Activated gamma-delta T cell (primary cell): ENCODE data around the gene NRXN3.

Source experiments
- DNase-seq: peaks from one replicate; lab custom pipeline; 2025; lab: John Stamatoyannopoulos, UW

NRXN3 gene

GRCh38 chr14:78933166-78933565 is 763.0 kb downstream of the NRXN3 start:
- DNase-seq, result no peak

DNA sequence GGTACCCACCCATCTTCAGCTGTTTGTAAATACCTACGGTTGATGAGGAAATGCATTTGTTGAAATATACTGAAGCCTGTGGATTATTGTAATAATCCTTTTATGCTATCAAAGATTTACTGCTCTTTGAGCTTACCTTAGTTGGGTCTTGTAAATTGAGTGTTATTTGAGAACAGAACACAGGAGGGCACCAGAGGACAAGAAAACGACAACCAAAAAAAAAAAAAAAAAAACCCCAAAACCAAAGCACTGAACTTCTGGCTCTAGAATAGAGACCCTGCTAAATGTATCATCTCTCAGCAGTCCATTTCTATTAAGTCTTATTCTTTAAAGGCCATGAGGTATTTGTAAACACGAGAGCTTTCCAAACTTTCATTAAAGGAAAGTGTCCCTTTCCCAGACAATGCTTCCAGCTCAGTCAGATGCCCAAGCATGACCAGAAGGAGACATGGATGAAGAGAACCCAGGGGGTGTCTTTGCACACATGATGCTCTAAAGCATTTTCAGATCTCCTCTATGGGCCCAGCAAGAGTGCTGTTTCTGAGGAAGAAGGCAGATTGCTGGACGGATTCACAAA is 763.9 kb downstream of the NRXN3 start:
- DNase-seq, result no peak

DNA sequence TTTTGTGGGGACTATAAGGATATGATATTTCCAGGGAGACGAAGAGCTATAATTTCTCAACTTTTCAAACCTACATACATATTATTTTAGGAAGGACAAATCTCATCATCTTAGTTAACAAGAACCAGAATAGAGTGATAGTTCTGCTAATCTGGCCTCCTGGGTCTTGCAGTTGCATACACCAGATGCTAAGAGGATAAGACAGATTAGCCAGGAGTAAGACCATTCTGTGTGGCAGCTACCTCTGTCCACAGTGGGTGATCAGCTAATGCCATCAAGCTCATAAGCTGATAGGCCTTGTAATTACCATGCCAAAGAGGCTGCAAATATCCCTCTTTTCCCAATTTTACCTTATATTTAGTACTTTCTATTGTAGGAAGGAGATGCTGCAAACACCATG is 776.8 kb downstream of the NRXN3 start:
- no peak for DNase-seq

DNA sequence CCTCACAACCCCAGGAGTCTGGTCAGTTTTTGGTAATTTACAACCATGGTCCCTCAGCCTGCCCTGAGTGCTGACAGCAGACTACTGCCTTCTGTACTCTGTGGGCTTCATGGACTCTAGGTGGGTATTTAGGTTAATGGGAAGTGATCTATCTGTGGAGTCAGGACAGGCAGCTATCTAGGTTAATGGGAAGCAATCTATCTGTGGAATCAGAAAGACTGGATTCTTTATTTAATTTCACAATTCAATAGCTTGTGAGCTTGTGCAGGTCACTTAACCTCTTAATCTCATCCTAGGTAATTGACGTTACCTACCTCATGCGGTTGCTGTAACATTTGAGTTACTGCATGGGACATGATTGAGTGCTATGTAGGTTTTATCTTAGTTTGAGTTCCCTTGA is 777.5 kb downstream of the NRXN3 start:
- DNase-seq, result no peak

DNA sequence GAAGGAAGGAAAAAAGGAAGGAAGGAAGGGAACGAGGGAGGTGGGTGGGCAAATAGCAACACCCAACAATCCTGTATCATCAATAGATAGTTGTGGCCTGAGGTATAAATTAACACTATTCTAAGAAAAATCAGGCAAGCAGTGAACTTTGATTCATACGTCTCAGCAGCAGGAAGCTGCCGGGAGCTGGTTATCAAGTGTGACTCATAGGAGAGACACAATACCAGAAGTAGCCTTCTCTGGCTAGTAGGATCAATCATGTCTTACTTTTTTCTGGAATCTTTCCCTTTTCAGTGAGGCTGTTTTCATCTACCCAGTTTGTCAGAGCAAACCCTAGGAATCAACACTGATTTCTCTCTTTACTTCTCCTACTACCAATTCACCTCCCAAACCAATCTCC is 780.5 kb downstream of the NRXN3 start:
- DNase-seq, result no peak

- DNase-seq, result no peak
These were observed 781.4 kb downstream of the NRXN3 start for GRCh38 chr14:78951602-78952001.

DNA sequence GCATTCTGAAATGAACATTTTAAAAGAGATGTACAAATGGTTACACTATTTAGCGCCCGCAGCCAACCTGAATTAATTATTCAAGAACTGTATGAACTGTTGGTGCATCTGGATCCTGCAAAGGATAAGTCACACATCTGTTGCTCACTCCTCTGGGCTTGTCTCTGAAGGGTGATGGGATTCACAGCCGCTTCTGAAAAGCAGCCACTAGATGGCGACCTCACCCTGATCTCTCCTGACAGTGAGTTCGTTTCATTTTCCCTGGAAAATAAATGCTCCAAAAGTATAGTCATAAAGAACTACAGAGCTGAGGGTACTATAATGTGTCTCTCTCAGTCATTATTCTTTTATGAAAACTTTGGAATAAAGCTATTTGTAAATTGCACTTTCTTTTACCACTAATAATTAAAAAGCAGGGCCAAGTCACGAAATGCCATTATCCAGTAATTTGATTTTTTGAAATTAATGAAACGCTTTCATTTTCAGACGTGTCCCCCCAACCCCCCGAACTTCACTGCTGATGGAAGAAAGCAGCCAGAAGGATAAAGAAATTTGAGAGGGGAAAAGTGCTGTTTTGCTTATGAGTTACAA is 789.6 kb downstream of the NRXN3 start:
- DNase-seq, result no peak

DNA sequence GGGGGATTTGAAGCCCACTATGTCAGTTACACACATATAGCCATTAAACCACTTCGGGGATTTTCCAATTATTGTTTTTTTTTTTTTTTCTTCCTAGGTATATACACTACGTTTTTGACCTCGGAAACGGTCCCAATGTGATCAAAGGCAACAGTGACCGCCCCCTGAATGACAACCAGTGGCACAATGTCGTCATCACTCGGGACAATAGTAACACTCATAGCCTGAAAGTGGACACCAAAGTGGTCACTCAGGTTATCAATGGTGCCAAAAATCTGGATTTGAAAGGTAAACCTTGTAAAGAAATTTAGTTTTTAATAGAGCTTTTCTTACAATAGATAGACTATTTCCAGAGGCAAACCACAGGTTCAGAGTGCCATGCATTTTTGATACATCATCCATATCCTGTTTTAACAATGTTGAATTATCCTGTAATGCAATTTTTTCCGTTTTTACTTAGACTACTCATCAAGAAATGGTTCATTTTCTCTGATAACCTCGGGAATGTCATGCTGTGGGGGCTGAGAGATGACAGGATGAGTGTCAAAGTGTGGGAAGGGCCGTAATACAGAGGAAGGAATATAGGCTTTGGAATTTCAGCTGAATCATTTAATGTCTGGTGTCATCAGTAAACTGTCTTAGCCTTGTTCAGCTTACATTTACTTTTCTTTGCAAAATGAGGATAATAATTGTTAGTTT is 797.1 kb downstream of the NRXN3 start:
- no peak for DNase-seq

DNA sequence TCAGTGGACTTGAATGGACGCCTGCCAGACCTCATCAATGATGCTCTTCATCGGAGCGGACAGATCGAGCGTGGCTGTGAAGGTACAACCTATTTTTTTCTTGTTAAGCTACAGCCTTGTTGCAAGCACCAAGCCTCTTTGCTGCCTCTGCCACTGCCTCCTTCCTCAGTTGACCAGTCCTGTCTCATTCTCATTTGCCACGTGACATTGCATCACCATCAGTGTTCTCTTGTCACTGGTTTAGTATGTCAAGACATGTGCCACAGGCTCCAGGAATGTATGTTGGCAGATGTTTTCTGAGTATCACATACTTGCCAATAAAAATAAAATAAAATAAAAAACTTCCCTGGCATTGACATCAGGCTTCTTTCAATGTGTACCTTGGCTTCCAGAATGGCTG is 798.1 kb downstream of the NRXN3 start:
- DNase-seq, result no peak

DNA sequence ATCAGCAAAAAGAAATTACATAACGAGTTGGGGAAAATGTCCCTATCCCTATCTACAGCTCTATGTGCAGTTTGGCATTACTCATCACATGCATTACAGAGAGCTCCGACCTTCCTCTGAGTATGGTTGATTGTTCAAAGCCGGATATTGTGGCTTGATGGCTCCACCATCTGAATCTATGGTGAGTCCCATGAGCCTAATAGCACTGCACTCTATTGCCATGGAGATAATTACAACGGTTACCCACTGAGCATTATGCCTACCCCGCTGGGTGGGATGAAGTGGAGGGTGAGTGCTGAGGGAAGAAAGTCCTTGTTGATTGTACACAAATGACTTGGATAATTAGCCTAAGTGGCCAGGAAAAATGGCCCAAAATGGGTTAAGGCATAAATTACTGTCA is 800.5 kb downstream of the NRXN3 start:
- DNase-seq, result no peak

DNA sequence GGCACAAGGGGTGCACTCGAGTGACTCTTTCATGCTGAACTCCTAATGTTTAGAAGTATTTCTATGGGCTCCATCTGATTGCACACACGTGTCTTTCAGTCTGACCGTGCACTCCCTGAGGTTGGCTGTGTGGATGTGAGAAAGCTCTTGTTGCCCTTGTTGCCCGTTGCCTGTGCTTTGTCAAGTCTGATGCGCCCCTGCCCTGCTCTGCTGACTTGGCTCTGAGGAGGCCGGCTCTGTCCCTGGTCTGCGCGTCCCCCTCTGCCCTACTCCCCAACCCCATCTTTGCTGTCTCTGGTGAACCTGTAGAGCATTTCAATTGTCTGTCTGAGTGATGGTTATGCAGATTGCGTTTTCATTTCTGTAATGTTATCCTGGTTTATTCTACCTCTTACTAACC is 802.3 kb downstream of the NRXN3 start:
- DNase-seq, result no peak

DNA sequence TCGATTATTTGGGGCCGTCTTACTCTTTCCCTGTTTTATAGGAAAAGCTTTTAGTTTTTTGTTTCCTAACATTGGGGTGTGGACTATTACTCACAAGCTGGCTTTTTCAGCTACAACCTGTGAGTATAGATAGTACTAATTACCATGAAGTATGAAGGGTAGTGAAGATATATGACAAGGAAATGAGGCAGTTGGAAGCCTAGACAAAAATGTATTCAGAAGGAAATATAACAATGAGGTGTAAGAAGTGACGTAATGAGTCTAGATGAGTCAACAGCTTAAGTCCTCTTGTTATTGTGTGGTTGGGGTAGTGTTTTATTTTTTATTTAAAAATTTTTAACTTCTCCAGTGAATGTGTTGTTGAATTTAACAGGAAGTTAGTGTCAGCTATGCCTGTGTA is 804.5 kb downstream of the NRXN3 start:
- no peak for DNase-seq

DNA sequence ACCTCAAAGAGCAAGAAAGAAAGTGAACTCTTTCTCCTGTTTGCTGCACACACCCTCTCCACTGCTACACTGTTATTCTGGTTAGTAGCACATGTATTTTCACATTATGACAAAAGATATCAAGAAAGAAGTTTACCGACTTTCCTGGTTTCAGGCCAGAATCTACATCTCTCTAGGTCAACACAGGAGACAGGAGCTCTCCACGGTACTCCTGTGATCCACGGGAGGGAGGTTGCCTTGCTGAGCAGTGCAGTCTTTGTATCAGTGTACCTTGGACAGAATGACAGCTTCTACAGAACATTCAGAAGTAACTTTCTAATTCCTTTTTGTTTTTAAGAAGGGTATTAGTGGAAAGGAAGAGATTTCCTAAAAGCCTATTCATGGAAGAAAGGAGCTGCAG is 805.6 kb downstream of the NRXN3 start:
- no peak for DNase-seq

DNA sequence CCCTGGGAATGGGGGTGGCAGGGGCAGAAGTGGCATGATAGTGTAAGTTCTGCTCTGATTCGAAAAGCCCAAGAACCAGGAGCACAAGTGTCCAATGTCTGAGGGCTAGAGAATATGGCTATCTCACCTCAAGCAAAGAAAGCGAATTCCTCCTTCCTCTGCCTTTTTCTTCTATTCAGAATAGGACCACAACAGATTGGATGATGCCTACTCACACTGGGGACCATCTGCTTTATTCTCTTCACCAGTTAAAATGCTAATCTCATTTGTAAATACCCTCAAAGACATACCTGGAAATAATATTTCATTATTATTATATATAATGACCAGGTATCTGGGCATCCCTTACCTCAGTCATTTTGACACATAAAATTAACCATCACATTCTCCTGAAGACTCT is 808.7 kb downstream of the NRXN3 start:
- no peak for DNase-seq

GRCh38 chr14:78982551-78982950 is 812.4 kb downstream of the NRXN3 start:
- no peak for DNase-seq

DNA sequence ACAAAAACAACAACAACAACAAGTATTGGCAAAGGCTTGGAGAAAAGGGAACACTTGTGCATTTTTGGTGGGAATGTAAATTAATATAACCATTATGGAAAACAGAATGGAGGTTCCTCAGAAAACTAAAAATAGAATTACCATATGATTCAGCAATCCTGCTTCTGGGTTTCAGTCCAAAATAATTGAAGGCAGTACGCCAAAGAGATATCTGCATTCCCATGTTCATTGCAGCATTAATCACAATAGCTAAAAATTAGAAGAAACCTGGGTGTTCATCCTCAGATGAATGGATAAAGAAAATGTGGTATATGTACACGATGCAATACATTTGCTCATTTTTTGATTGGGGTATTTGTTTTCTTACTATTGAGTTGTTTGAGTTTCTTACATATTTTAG is 813.0 kb downstream of the NRXN3 start:
- DNase-seq, result no peak

GRCh38 chr14:78985668-78986381 is 815.7 kb downstream of the NRXN3 start:
- no peak for DNase-seq

DNA sequence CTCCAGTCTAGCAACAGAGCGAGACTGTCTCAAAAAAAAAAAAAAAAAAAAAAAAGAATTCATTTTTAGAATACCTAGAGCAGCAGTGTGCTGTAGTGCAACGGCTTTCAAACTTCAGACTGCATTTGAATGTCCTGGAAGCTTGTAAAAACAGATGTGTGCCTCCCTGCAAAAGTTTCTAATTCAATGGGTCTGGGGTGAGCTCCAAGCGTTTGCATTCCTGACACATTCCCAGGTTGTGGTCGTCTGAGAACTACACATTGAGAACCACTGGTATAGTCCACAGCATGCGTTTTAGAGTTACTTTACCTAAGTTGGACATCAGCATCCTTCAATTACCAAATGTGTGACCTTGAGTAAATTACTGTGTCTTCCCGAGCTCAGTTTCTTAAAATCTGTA is 816.8 kb downstream of the NRXN3 start:
- no peak for DNase-seq

GRCh38 chr14:78989221-78989620 is 819.0 kb downstream of the NRXN3 start:
- no peak for DNase-seq

DNA sequence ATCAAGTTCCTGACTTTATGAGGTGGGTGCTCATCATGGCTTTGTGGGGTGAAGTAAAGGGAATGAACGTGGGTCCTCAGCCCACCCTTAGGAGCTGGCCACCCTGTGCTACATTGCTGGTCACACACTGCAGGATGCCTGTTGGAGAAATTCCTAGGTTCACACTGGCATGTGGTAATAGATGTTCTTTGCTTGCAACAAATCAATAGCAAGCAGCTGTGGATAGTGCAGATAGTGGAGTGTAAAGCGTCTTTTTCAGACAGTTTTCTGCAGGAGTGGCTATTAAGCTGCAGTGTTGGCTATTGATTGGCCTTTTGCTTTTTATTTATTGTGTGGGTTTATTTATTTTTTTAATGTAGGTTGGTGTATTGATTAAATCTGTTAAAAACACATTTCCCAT is 822.7 kb downstream of the NRXN3 start:
- no peak for DNase-seq

- DNase-seq, result no peak
These were observed 827.6 kb downstream of the NRXN3 start for GRCh38 chr14:78997811-78998210.

GRCh38 chr14:79009286-79009685 is 839.1 kb downstream of the NRXN3 start:
- DNase-seq, result no peak
